Testis (tissue), 3 donors: ENCODE data around the gene COLQ. TPM values are rescaled to one million over a fixed set of nuclear protein-coding genes. Genes with fewer than 3 reads are reported as not detected.
"Not testable (repeated sequence)": the region's sequence is repeated elsewhere in the genome, so short reads cannot be mapped to it uniquely, and the experiment has no call there.

Experiments
- DNase-seq: peaks from one replicate; pipeline ENCODE4 v3.0.0-alpha.2; 2019
- H3K27ac ChIP-seq, 2 donors: fragments of 200-600 bp; sonication (generic); one replicate each; pipeline ENCODE4 v1.5.1; 2019
- H3K27me3 ChIP-seq: fragments of 200-600 bp; sonication (generic); one replicate; pipeline ENCODE4 v1.5.1; 2019
- H3K36me3 ChIP-seq: fragments of 200-600 bp; sonication (generic); one replicate; pipeline ENCODE4 v1.5.1; 2017; ENCODE audit warnings: low read depth; ENCODE audit errors: missing control alignments
- H3K4me1 ChIP-seq: fragments of 200-600 bp; sonication (generic); one replicate; pipeline ENCODE4 v1.5.1; 2019
- H3K4me3 ChIP-seq, 2 donors: fragments of 200-600 bp; sonication (generic); one replicate each; pipeline ENCODE4 v1.5.1; 2017 to 2019
- H3K9me3 ChIP-seq: fragments of 200-600 bp; sonication (generic); one replicate; pipeline ENCODE4 v1.5.1; 2017
- CTCF ChIP-seq, 3 experiments: fragments of 450-650 bp in 2 of 3; fragments of 200-600 bp in 1 of 3; sonication (generic) in 1 of 3; IDR thresholded peaks; one replicate each; pipeline ENCODE4 v1.5.1; 2016 to 2019; ENCODE audit warnings: antibody characterized with exemption in 3 of 3, mild to moderate bottlenecking in 2 of 3, moderate library complexity in 1 of 3
- POLR2A ChIP-seq: fragments of 450-650 bp; IDR thresholded peaks from one replicate; pipeline ENCODE4 v1.6.1; 2017; ENCODE audit warnings: antibody characterized with exemption, mild to moderate bottlenecking, moderate library complexity
- WGBS, 2 donors: methylation state at CpG; one replicate each; pipeline ENCODE4 v1.1.5; 2018; 5-methylcytosine and 5-hydroxymethylcytosine counted together
- intact Hi-C: fragments of 100-400 bp; cut with DNase I; formaldehyde crosslinking; loops from one replicate; pipeline ENCODE4 v1.15.1; 2023; ENCODE audit warnings: low total_unique reads
- polyA plus RNA-seq: library from polyadenylated mRNA; stranded (reverse); fragments of 350-450 nt; fragmentation: Illumina TruSeq; extraction: RNeasy Lipid Tissue Mini Kit (QIAGEN cat#74804); gene quantifications from one replicate; pipeline ENCODE4 v1.2.3, GENCODE V29; 2014; ENCODE audit warnings: low read depth, low replicate concordance; ENCODE audit not compliant: insufficient read depth
- total RNA-seq, 2 donors: library from RNA; depleted of rRNA; stranded (reverse); fragments of >200 nt; gene quantifications; one replicate each; pipeline ENCODE4 v1.2.3, GENCODE V29; 2016

Gene COLQ
- total and polyA plus RNA-seq, 3 donors from 2014 or later = 5.4 to 7.6 (median 6.7) TPM

DNA sequence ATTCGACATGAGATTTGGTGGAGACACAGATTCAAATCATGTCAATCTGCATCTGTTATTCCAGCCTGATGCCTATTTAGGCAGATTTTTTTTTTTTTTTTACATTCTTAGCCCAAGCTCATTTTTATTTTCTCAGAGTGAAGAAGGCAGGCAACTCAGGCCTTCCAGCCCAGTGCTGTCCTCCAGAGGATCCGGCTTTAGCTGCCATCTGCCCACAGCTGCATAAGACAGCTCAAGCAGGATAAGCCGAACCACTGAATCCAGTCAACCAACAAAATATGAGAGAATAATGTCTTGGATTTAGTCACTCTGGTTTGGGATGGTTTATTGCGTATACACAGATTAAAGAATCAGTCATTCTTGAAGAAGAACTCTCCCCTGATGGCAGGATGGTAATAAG, 19.9 kb upstream of the COLQ start:
- Histone ChIP-seq H3K27me3 (no peaks in the 10 kb centered on the region), H3K4me1 (no peaks in the 10 kb centered on the region), H3K27ac (no peak overlapping the region), H3K4me3 (no peak overlapping the region), H3K36me3 (no peaks in the 10 kb centered on the region), H3K9me3 (no peaks in the 10 kb centered on the region)
- no peak for TF ChIP-seq CTCF (IDR thresholded peaks at IDR 0.05)
- TF ChIP-seq POLR2A = no peak
- 92 to 96% methylated on average over 4 of the region's 4 CpGs for WGBS, 2 donors
- intact Hi-C loops = no loop called here
- DNase-seq = no peak

DNA sequence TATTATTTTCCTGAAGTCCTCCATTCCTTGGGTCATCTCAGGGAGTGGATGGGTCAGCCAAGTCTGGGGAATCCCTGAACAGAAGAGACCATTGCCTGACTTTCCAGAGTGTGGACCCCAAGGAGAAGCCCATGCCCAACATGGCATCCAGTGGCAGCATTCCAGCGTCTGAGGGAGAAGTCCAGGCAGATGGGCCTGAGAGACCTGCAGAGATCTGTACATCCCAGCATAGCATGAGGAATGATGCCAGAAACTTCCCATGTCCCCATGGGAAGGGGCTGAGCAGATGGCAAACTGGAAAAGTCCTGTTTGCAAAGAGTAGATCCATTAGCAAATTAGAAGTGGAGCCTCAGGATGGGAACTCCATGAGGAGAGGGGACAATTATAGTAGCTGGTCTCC, 17.6 kb upstream of the COLQ start:
- Histone ChIP-seq H3K27me3 (no peaks in the 10 kb centered on the region), H3K4me1 (no peaks in the 10 kb centered on the region), H3K4me3 (no peak overlapping the region), H3K9me3 (no peaks in the 10 kb centered on the region), H3K27ac (no peak overlapping the region), H3K36me3 (no peaks in the 10 kb centered on the region)
- WGBS, 2 donors = 90 to 100% methylated on average over 1 of the region's 1 CpG
- TF ChIP-seq CTCF (IDR thresholded peaks at IDR 0.05) (no peak), POLR2A (no peak)
- intact Hi-C loops = no loop called here
- DNase-seq = no peak

GRCh38 chr3:15538345-15538744, 16.8 kb upstream of the COLQ start:
- TF ChIP-seq POLR2A (no peak), CTCF (IDR thresholded peaks at IDR 0.05) (no peak)
- intact Hi-C loops = no loop called here
- Histone ChIP-seq H3K36me3 (no peaks in the 10 kb centered on the region), H3K9me3 (no peaks in the 10 kb centered on the region), H3K4me3 (no peak overlapping the region), H3K27ac (no peak overlapping the region), H3K27me3 (no peaks in the 10 kb centered on the region), H3K4me1 (no peaks in the 10 kb centered on the region)
- 93 to 97% methylated on average over 2 of the region's 2 CpGs for WGBS, 2 donors
- DNase-seq = no peak

GRCh38 chr3:15536856-15537255, 15.3 kb upstream of the COLQ start:
- no peaks in the 10 kb centered on the region for H3K27me3 ChIP-seq
- intact Hi-C loops = no loop called here
- WGBS, 2 donors = 54 to 55% methylated on average over 2 of the region's 2 CpGs
- TF ChIP-seq CTCF (IDR thresholded peaks at IDR 0.05) = no peak
- no peak for TF ChIP-seq POLR2A
- H3K27ac ChIP-seq = no peak overlapping the region
- no peaks in the 10 kb centered on the region for H3K4me1 ChIP-seq
- H3K4me3 ChIP-seq = no peak overlapping the region
- H3K36me3 ChIP-seq = no peaks in the 10 kb centered on the region
- no peak for DNase-seq
- H3K9me3 ChIP-seq = no peaks in the 10 kb centered on the region

DNA sequence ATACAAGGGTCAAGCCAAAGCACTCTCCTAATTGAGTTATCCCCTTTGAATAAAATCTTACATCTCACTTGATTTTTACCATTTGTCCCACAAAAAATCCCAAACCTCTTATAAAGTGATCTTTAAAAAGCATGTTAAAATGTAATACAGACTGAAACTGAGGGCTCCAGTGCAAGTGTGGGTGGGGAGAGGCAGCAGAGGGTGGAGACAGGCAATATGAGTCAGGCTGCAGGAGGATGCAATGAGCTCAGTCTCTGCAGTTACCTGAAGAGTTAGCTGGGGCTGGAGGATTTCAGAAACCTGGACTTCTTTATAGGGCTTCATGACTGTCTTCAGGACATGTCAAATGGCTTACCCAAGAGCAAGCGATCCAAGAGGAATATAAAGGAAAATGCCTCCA, 14.2 kb upstream of the COLQ start:
- H3K4me1 ChIP-seq = no peaks in the 10 kb centered on the region
- H3K27me3 ChIP-seq = no peaks in the 10 kb centered on the region
- no peaks in the 10 kb centered on the region for H3K9me3 ChIP-seq
- no peaks in the 10 kb centered on the region for H3K36me3 ChIP-seq
- no peak for TF ChIP-seq POLR2A
- TF ChIP-seq CTCF (IDR thresholded peaks at IDR 0.05) = no peak
- 80 to 91% methylated on average over 1 of the region's 1 CpG for WGBS, 2 donors
- intact Hi-C loops = no loop called here
- H3K27ac ChIP-seq = no peak overlapping the region
- DNase-seq = no peak
- no peak overlapping the region for H3K4me3 ChIP-seq

DNA sequence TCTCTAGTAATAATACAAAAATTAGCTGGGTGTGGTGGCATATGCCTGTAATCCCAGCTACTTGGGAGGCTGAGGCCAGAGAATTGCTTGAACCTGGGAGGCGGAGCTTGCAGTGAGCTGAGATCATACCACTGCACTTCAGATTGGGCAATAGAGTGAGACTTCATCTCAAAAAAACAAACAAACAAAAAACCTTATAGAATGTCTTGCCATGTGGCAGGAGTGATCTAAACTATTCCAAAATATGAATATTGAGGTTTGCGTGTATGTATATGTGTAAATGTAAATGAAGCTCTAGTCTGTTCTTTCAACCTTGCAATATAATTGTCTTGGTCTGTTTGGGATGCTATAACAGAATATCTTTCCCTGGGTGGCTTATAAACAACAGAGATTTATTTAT, 11.1 kb upstream of the COLQ start:
- H3K36me3 ChIP-seq, H3K4me3 ChIP-seq, H3K27me3 ChIP-seq, H3K4me1 ChIP-seq, DNase-seq, H3K9me3 ChIP-seq, intact Hi-C loops, H3K27ac ChIP-seq: not testable (repeated sequence)
- WGBS, 2 donors = 93 to 94% methylated on average over 2 of the region's 2 CpGs
